ENCODE data around the gene MACF1. TPM values are rescaled to one million over a fixed set of nuclear protein-coding genes. Genes with fewer than 3 reads are reported as not detected.
"Not testable (repeated sequence)": the region's sequence is repeated elsewhere in the genome, so short reads cannot be mapped to it uniquely, and the experiment has no call there.

Gene MACF1
- total and polyA plus RNA-seq, 8 donors = 358 to 484 (median 440) TPM

- Histone ChIP-seq H3K9me3 (no peaks in the 10 kb centered on the region), H3K36me3 (no peaks in the 10 kb centered on the region), H3K4me1 (no peaks in the 10 kb centered on the region), H3K27me3 (no peaks in the 10 kb centered on the region), H3K27ac (no peak overlapping the region), H3K4me3 (no peak overlapping the region)
- intact Hi-C loops (cut with DNase I) = no loop called here
- ATAC-seq (no peak), DNase-seq (no peak)
- no peak for TF ChIP-seq CTCF (IDR thresholded peaks at IDR 0.05)
Measured at GRCh38 chr1:39500862-39501389, 296.4 kb downstream of the MACF1 start.

GRCh38 chr1:39501666-39502065 is 297.2 kb downstream of the MACF1 start:
- TF ChIP-seq CTCF (IDR thresholded peaks at IDR 0.05) = no peak
- no peaks in the 10 kb centered on the region for H3K9me3 ChIP-seq
- H3K4me1 ChIP-seq = no peaks in the 10 kb centered on the region
- DNase-seq (no peak), ATAC-seq (no peak)
- H3K36me3 ChIP-seq = no peaks in the 10 kb centered on the region
- no peaks in the 10 kb centered on the region for H3K27me3 ChIP-seq
- intact Hi-C loops (cut with DNase I) = no loop called here
- no peak overlapping the region for H3K27ac ChIP-seq
- no peak overlapping the region for H3K4me3 ChIP-seq

- H3K36me3 ChIP-seq; H3K27ac ChIP-seq; H3K4me1 ChIP-seq; H3K9me3 ChIP-seq; ATAC-seq; H3K27me3 ChIP-seq; DNase-seq; intact Hi-C loops (cut with DNase I); H3K4me3 ChIP-seq: not testable (repeated sequence)
Measured at GRCh38 chr1:39504436-39504835, 299.9 kb downstream of the MACF1 start.

- intact Hi-C loops (cut with DNase I) = no loop called here
- DNase-seq = no peak
- H3K27ac ChIP-seq = no peak overlapping the region
- H3K36me3 ChIP-seq = no peaks in the 10 kb centered on the region
- TF ChIP-seq CTCF (IDR thresholded peaks at IDR 0.05) = no peak
- H3K9me3 ChIP-seq = no peaks in the 10 kb centered on the region
- ATAC-seq = no peak
- H3K4me3 ChIP-seq = no peak overlapping the region
- peaks cover 0 to 10% of the 10 kb centered on the region in 2 donors for H3K27me3 ChIP-seq
- peaks cover 0 to 9% of the 10 kb centered on the region in 2 donors for H3K4me1 ChIP-seq
Measured at GRCh38 chr1:39505289-39505688, 300.8 kb downstream of the MACF1 start.

GRCh38 chr1:39507230-39507928 is 302.9 kb downstream of the MACF1 start:
- Histone ChIP-seq H3K4me1 (peaks cover 0 to 9% of the 10 kb centered on the region in 2 donors), H3K4me3 (no peak overlapping the region), H3K9me3 (no peaks in the 10 kb centered on the region), H3K27me3 (peaks cover 0 to 10% of the 10 kb centered on the region in 2 donors), H3K36me3 (no peaks in the 10 kb centered on the region), H3K27ac (no peak overlapping the region)
- no peak for TF ChIP-seq CTCF (IDR thresholded peaks at IDR 0.05)
- DNase-seq (no peak), ATAC-seq (no peak)
- intact Hi-C loops (cut with DNase I) = no loop called here

Data from left lung (tissue), 10 donors.